HG02571 (cell line): Measurements from ENCODE around the gene CD8B.
A peak's percentile ranks its signal among the peaks of the same experiment; 100 is the strongest.
"Not testable (repeated sequence)": the region's sequence is repeated elsewhere in the genome, so short reads cannot be mapped to it uniquely, and the experiment has no call there.

Source experiments
- ATAC-seq: cut with Tn5 transposase; IDR thresholded peaks from one replicate; pipeline ENCODE4 v1.9.1; 2021; ENCODE audit warnings: mild to moderate bottlenecking, moderate library complexity; ENCODE audit not compliant: unreplicated experiment

Gene CD8B

GRCh38 chr2:86836915-86837695 lies 24.6 kb downstream of the CD8B start:
- ATAC-seq = not testable (repeated sequence)

- ATAC-seq = not testable (repeated sequence)
Measured at GRCh38 chr2:86835548-86835889, 26.2 kb downstream of the CD8B start.

- no peak for ATAC-seq
Measured at GRCh38 chr2:86833315-86833714, 28.4 kb downstream of the CD8B start.

GRCh38 chr2:86832334-86833096 lies 29.2 kb downstream of the CD8B start:
- no peak for ATAC-seq

- ATAC-seq = no peak
Measured at GRCh38 chr2:86831537-86831936, 30.1 kb downstream of the CD8B start.

- ATAC-seq = no peak
Measured at GRCh38 chr2:86826951-86827350, 34.7 kb downstream of the CD8B start.

- ATAC-seq = no peak
Measured at GRCh38 chr2:86825693-86826381, 35.8 kb downstream of the CD8B start.

GRCh38 chr2:86825036-86825692 lies 36.5 kb downstream of the CD8B start:
- ATAC-seq = no peak

- ATAC-seq = no peak
Measured at GRCh38 chr2:86822668-86823345, 38.9 kb downstream of the CD8B start.

- no peak for ATAC-seq
Measured at GRCh38 chr2:86821842-86822241, 39.8 kb downstream of the CD8B start.

GRCh38 chr2:86821306-86821705 lies 40.4 kb downstream of the CD8B start:
- ATAC-seq = no peak

- ATAC-seq = no peak
Measured at GRCh38 chr2:86818957-86819356, 42.7 kb downstream of the CD8B start.

GRCh38 chr2:86818114-86818801 lies 43.4 kb downstream of the CD8B start:
- no peak for ATAC-seq

GRCh38 chr2:86815611-86816010 lies 46.1 kb downstream of the CD8B start:
- ATAC-seq = no peak

GRCh38 chr2:86809481-86810121 lies 52.1 kb downstream of the CD8B start:
- no peak for ATAC-seq

GRCh38 chr2:86808315-86809161 lies 53.1 kb downstream of the CD8B start:
- peak; percentile 97 for ATAC-seq

- ATAC-seq = no peak
Measured at GRCh38 chr2:86807468-86808275, 54.0 kb downstream of the CD8B start.

- no peak for ATAC-seq
Measured at GRCh38 chr2:86807133-86807467, 54.6 kb downstream of the CD8B start.
